K562 (cell line): ENCODE data around the gene PITPNB. TPM values are rescaled to one million over a fixed set of nuclear protein-coding genes. Genes with fewer than 3 reads are reported as not detected.

Source experiments
- ATF3 ChIP-seq, 2 experiments: fragments of 450-650 bp in 1 of 2; sonication (generic) in 1 of 2; formaldehyde crosslinking in 1 of 2; IDR thresholded peaks in 1 of 2; conservative IDR thresholded peaks in 1 of 2; 2 replicates each; pipeline versions ENCODE4 v1.6.1 to v1.8.1; 2016 to 2023; ENCODE audit warnings: mild to moderate bottlenecking in 2 of 2, moderate library complexity in 2 of 2, inconsistent platforms in 1 of 2, missing genetic modification reagents in 1 of 2
- BRD9 ChIP-seq: fragments of 450-650 bp; IDR thresholded peaks from 2 replicates; pipeline ENCODE4 v1.6.1; 2018; ENCODE audit warnings: low read depth; ENCODE audit not compliant: partially characterized antibody
- CCNT2 ChIP-seq: IDR thresholded peaks from 2 replicates; pipeline ENCODE4 v1.6.1; 2011; ENCODE audit warnings: borderline replicate concordance, low read depth, mild to moderate bottlenecking, moderate library complexity, mixed read lengths, low read length; ENCODE audit not compliant: insufficient read length; ENCODE audit errors: extremely low read depth
- MCM5 ChIP-seq: fragments of 450-650 bp; IDR thresholded peaks from 2 replicates; pipeline ENCODE4 v1.6.1; 2016; ENCODE audit warnings: low read depth
- MEF2D ChIP-seq: conservative IDR thresholded peaks from 2 replicates; pipeline ENCODE4 v1.6.1; 2016; ENCODE audit warnings: low read depth, missing genetic modification characterization, missing compliant biosample characterization
- MTA2 ChIP-seq: fragments of 450-650 bp; IDR thresholded peaks from 2 replicates; pipeline ENCODE4 v1.6.1; 2016; ENCODE audit warnings: low read depth
- NCOR1 ChIP-seq: fragments of 450-650 bp; IDR thresholded peaks from 2 replicates; pipeline ENCODE4 v1.6.1; 2016; ENCODE audit warnings: mild to moderate bottlenecking, moderate library complexity
- NFE2 ChIP-seq: IDR thresholded peaks from 2 replicates; pipeline ENCODE4 v1.6.1; 2014; ENCODE audit warnings: antibody characterized with exemption, low read depth
- NR0B1 ChIP-seq: fragments of 450-650 bp; IDR thresholded peaks from one replicate; pipeline ENCODE4 v1.6.1; 2018; ENCODE audit warnings: mild to moderate bottlenecking, moderate library complexity; ENCODE audit not compliant: partially characterized antibody
- PTTG1 ChIP-seq: fragments of 450-650 bp; IDR thresholded peaks from 2 replicates; pipeline ENCODE4 v1.6.1; 2016; ENCODE audit warnings: low read depth, mild to moderate bottlenecking, missing genetic modification characterization, missing compliant biosample characterization
- SAFB2 ChIP-seq: fragments of 200-400 bp; formaldehyde crosslinking; IDR thresholded peaks from 2 replicates; pipeline ENCODE4 v1.6.1; 2018; ENCODE audit warnings: borderline replicate concordance, low read length, low read depth, moderate library complexity; ENCODE audit not compliant: severe bottlenecking
- TFAM ChIP-seq: fragments of 250-450 bp; sonication (Bioruptor Pico); conservative IDR thresholded peaks from 2 replicates; pipeline ENCODE4 v1.5.0; 2021; ENCODE audit warnings: mild to moderate bottlenecking, moderate library complexity
- ZC3H11A ChIP-seq: IDR thresholded peaks from 2 replicates; pipeline ENCODE4 v1.6.1; 2012; ENCODE audit warnings: low read depth, low read length, improper control_type of control experiment
- ZC3H8 ChIP-seq: fragments of 450-650 bp; IDR thresholded peaks from 2 replicates; pipeline ENCODE4 v1.6.1; 2017
- ZNF212 ChIP-seq: fragments of 450-650 bp; formaldehyde crosslinking; IDR thresholded peaks from 2 replicates; pipeline ENCODE4 v1.4.0; 2020; ENCODE audit warnings: mild to moderate bottlenecking
- ZNF23 ChIP-seq: fragments of 250-450 bp; sonication (Bioruptor Pico); IDR thresholded peaks from 2 replicates; pipeline ENCODE4 v1.4.0; 2020; ENCODE audit warnings: mild to moderate bottlenecking
- polyA plus RNA-seq, 8 experiments: library from polyadenylated mRNA; depleted of rRNA in 4 of 8; stranded (reverse) in 5 of 8; unstranded in 3 of 8; fragments of >200 nt; fragmentation: Nextera tagmentation in 2 of 8; fragmentation: Illumina TruSeq in 1 of 8; extraction: Ambion mirVana in 2 of 8; extraction: Trizol in 1 of 8; gene quantifications; 2 replicates each; pipeline versions ENCODE4 v1.2.1 to v1.2.3, GENCODE V29; 2011 to 2014; ENCODE audit warnings: inconsistent platforms in 1 of 8, missing spikeins in 1 of 8
- total RNA-seq, 7 experiments: library from RNA; depleted of rRNA in 6 of 7; stranded (reverse); fragments of >200 nt in 6 of 7; fragmentation: Illumina TruSeq in 2 of 7; extraction: Trizol in 2 of 7; gene quantifications; 2 replicates each; pipeline versions ENCODE4 v1.2.1 to v1.2.3, GENCODE V29; 2011 to 2021; ENCODE audit warnings: low replicate concordance in 1 of 7
- TF ChIP-seq, protein P1 (sequence below): sonication (generic); formaldehyde crosslinking; IDR thresholded peaks from 2 replicates; pipeline ENCODE4 v1.8.0; 2023; ENCODE audit warnings: mild to moderate bottlenecking, missing genetic modification reagents
- TF ChIP-seq, protein P2 (sequence below), 2 experiments: fragments of 450-650 bp in 1 of 2; IDR thresholded peaks; 2 replicates each; pipeline ENCODE4 v1.6.1; 2011 to 2017; ENCODE audit warnings: low read depth in 2 of 2, antibody characterized with exemption in 1 of 2, borderline replicate concordance in 1 of 2, low read length in 1 of 2, mild to moderate bottlenecking in 1 of 2, mixed read lengths in 1 of 2; ENCODE audit not compliant: control insufficient read depth in 1 of 2
- TF ChIP-seq, protein P3 (sequence below): fragments of 150-350 bp; conservative IDR thresholded peaks from 2 replicates; pipeline ENCODE4 v1.6.1; 2014; ENCODE audit warnings: low read length

PITPNB gene
- total and polyA plus RNA-seq, 9 of the 15 experiments (the other 6 are each of a cell fraction or from before 2014, with no cell fraction given) = 13.1 to 52.4 (median 34.7) TPM

GRCh38 chr22:27913162-27913741, 5.8 kb downstream of the PITPNB start (continued):
- no peak for TF ChIP-seq NR0B1
- TF ChIP-seq, protein P1, sequence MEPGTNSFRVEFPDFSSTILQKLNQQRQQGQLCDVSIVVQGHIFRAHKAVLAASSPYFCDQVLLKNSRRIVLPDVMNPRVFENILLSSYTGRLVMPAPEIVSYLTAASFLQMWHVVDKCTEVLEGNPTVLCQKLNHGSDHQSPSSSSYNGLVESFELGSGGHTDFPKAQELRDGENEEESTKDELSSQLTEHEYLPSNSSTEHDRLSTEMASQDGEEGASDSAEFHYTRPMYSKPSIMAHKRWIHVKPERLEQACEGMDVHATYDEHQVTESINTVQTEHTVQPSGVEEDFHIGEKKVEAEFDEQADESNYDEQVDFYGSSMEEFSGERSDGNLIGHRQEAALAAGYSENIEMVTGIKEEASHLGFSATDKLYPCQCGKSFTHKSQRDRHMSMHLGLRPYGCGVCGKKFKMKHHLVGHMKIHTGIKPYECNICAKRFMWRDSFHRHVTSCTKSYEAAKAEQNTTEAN (CRISPR knock-in tag) = no peak
- no peak for TF ChIP-seq PTTG1 (tag)
- no peak for TF ChIP-seq BRD9
- TF ChIP-seq MTA2 = peak; percentile 61
- no peak for TF ChIP-seq ZC3H8
- TF ChIP-seq, protein P2, sequence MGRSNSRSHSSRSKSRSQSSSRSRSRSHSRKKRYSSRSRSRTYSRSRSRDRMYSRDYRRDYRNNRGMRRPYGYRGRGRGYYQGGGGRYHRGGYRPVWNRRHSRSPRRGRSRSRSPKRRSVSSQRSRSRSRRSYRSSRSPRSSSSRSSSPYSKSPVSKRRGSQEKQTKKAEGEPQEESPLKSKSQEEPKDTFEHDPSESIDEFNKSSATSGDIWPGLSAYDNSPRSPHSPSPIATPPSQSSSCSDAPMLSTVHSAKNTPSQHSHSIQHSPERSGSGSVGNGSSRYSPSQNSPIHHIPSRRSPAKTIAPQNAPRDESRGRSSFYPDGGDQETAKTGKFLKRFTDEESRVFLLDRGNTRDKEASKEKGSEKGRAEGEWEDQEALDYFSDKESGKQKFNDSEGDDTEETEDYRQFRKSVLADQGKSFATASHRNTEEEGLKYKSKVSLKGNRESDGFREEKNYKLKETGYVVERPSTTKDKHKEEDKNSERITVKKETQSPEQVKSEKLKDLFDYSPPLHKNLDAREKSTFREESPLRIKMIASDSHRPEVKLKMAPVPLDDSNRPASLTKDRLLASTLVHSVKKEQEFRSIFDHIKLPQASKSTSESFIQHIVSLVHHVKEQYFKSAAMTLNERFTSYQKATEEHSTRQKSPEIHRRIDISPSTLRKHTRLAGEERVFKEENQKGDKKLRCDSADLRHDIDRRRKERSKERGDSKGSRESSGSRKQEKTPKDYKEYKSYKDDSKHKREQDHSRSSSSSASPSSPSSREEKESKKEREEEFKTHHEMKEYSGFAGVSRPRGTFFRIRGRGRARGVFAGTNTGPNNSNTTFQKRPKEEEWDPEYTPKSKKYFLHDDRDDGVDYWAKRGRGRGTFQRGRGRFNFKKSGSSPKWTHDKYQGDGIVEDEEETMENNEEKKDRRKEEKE (IDR thresholded peaks at IDR 0.05; ENCODE audit: borderline replicate concordance in 1 of 2, control insufficient read depth in 1 of 2, low read depth in 2 of 2, low read length in 1 of 2) = no peak
- no peak for TF ChIP-seq MEF2D (tag)
- no peak for TF ChIP-seq TFAM (CRISPR knock-in tag)
- no peak for TF ChIP-seq ATF3 (IDR thresholded peaks at IDR 0.05)
- TF ChIP-seq ATF3 (CRISPR knock-in tag; conservative IDR thresholded peaks at IDR 0.05) = no peak
- TF ChIP-seq ZNF212 (CRISPR knock-in tag) = no peak
- TF ChIP-seq SAFB2 = no peak
- TF ChIP-seq MCM5 = no peak
- no peak for TF ChIP-seq ZC3H11A
- TF ChIP-seq CCNT2 = peak; percentile 87
- peak; percentile 85 for TF ChIP-seq NCOR1
- TF ChIP-seq NFE2 = peak; percentile 24; the same call in 1 of the 2 replicates
- TF ChIP-seq, protein P3, sequence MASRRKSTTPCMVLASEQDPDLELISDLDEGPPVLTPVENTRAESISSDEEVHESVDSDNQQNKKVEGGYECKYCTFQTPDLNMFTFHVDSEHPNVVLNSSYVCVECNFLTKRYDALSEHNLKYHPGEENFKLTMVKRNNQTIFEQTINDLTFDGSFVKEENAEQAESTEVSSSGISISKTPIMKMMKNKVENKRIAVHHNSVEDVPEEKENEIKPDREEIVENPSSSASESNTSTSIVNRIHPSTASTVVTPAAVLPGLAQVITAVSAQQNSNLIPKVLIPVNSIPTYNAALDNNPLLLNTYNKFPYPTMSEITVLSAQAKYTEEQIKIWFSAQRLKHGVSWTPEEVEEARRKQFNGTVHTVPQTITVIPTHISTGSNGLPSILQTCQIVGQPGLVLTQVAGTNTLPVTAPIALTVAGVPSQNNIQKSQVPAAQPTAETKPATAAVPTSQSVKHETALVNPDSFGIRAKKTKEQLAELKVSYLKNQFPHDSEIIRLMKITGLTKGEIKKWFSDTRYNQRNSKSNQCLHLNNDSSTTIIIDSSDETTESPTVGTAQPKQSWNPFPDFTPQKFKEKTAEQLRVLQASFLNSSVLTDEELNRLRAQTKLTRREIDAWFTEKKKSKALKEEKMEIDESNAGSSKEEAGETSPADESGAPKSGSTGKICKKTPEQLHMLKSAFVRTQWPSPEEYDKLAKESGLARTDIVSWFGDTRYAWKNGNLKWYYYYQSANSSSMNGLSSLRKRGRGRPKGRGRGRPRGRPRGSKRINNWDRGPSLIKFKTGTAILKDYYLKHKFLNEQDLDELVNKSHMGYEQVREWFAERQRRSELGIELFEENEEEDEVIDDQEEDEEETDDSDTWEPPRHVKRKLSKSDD = no peak
- TF ChIP-seq ZNF23 (CRISPR knock-in tag) = no peak
